22Rv1 (cell line): ENCODE data around the gene HFM1.

Source experiments
- H3K27ac ChIP-seq: fragments of 450-650 bp; 2 replicates; pipeline ENCODE4 v1.5.1; 2017
- CTCF ChIP-seq: fragments of 450-650 bp; IDR thresholded peaks from 2 replicates; pipeline ENCODE4 v1.5.1; 2017; ENCODE audit warnings: mild to moderate bottlenecking
- ZFX ChIP-seq: fragments of 450-650 bp; IDR thresholded peaks from 2 replicates; pipeline ENCODE4 v1.6.1; 2017; ENCODE audit warnings: antibody characterized with exemption, borderline replicate concordance

Gene HFM1

GRCh38 chr1:91234181-91234580, 170.5 kb downstream of the HFM1 start:
- no peak overlapping the region for H3K27ac ChIP-seq
- TF ChIP-seq ZFX: no peak
- TF ChIP-seq CTCF: no peak

- no peak overlapping the region for H3K27ac ChIP-seq
- TF ChIP-seq CTCF (no peak), ZFX (no peak)
These were observed 177.9 kb downstream of the HFM1 start for GRCh38 chr1:91226741-91227140.

GRCh38 chr1:91224878-91225277, 179.8 kb downstream of the HFM1 start:
- TF ChIP-seq ZFX (no peak), CTCF (no peak)

GRCh38 chr1:91221017-91221416, 183.6 kb downstream of the HFM1 start:
- TF ChIP-seq ZFX: no peak
- no peak for TF ChIP-seq CTCF
- no peak overlapping the region for H3K27ac ChIP-seq

More at GRCh38 chr1:91224878-91225277, 179.8 kb downstream of the HFM1 start:
- no peak overlapping the region for H3K27ac ChIP-seq

GRCh38 chr1:91217911-91218310, 186.7 kb downstream of the HFM1 start:
- TF ChIP-seq CTCF (no peak), ZFX (no peak)
- H3K27ac ChIP-seq: no peak overlapping the region
